Lung (tissue), 12 donors: Measurements from ENCODE around the gene ATP6V0B. TPM values are rescaled to one million over a fixed set of nuclear protein-coding genes. Genes with fewer than 3 reads are reported as not detected.

Experiments
- ATAC-seq: fragments of 200-7000 bp; cut with Tn5 transposase; one replicate; pipeline ENCODE4 v1.9.1; 2020; ENCODE audit warnings: moderate number of reproducible peaks; ENCODE audit not compliant: insufficient read depth, low FRiP score
- DNase-seq, 3 donors: peaks; one replicate each; pipeline ENCODE4 v3.0.0-alpha.2; 2013 to 2017
- H3K27ac ChIP-seq, 2 donors: one replicate each; pipeline ENCODE4 v1.5.1; 2013; ENCODE audit warnings: mild to moderate bottlenecking in 2 of 2, moderate library complexity in 2 of 2, control low read depth in 1 of 2, inconsistent platforms in 1 of 2, low read depth in 1 of 2, low read length in 1 of 2
- H3K27me3 ChIP-seq, 3 donors: one replicate each; pipeline ENCODE4 v1.5.1; 2013; ENCODE audit warnings: low read length in 2 of 3; ENCODE audit not compliant: control insufficient read depth in 3 of 3, insufficient read depth in 3 of 3
- H3K36me3 ChIP-seq, 4 donors: one replicate each; pipeline ENCODE4 v1.5.1; 2013; ENCODE audit warnings: low read length in 4 of 4, mild to moderate bottlenecking in 1 of 4, moderate library complexity in 1 of 4; ENCODE audit not compliant: control insufficient read depth in 4 of 4, insufficient read depth in 4 of 4
- H3K4me1 ChIP-seq, 5 donors: one replicate each; pipeline ENCODE4 v1.5.1; 2013; ENCODE audit warnings: low read length in 5 of 5, mild to moderate bottlenecking in 2 of 5, moderate library complexity in 1 of 5; ENCODE audit not compliant: control insufficient read depth in 5 of 5, insufficient read depth in 5 of 5
- H3K4me3 ChIP-seq: one replicate; pipeline ENCODE4 v1.5.1; 2013; ENCODE audit warnings: mild to moderate bottlenecking, control low read depth, moderate library complexity
- H3K9ac ChIP-seq, 2 donors: one replicate each; pipeline ENCODE4 v1.5.1; 2013; ENCODE audit warnings: low read length in 2 of 2, control low read depth in 1 of 2; ENCODE audit not compliant: insufficient read depth in 1 of 2
- H3K9me3 ChIP-seq, 4 donors: one replicate each; pipeline ENCODE4 v1.5.1; 2013; ENCODE audit warnings: low read length in 3 of 4, mild to moderate bottlenecking in 1 of 4, moderate library complexity in 1 of 4; ENCODE audit not compliant: control insufficient read depth in 4 of 4, insufficient read depth in 3 of 4
- WGBS, 2 donors: extraction: QIAGEN DNeasy Blood & Tissue Kit; methylation state at CpG; one replicate each; pipeline ENCODE4 v1.1.7; 2013; 5-methylcytosine and 5-hydroxymethylcytosine counted together
- polyA plus RNA-seq, 2 donors: library from polyadenylated mRNA; stranded (reverse); fragments of 200-250 nt; gene quantifications; one replicate each; pipeline ENCODE4 v1.2.1, GENCODE V29; 2013
- total RNA-seq, 2 donors: library from RNA; depleted of rRNA in 1 of 2; stranded (reverse); fragments of >200 nt in 1 of 2; gene quantifications; one replicate each; pipeline ENCODE4 v1.2.1, GENCODE V29; 2014 to 2021
- TF ChIP-seq, protein P1 (sequence below): IDR thresholded peaks from 2 replicates; pipeline ENCODE4 v1.5.1; 2012; ENCODE audit warnings: mild to moderate bottlenecking; ENCODE audit errors: control extremely low read depth, extremely low read depth
- donor health status: control.
- donor health status: control.
- donor health status: Bipolar disorder and iron deficiency.
- donor health status: healthy.
- donor health status: DM: yes; HTN: yes; CAD: no.

The ATP6V0B gene
- total and polyA plus RNA-seq, 4 donors, result 71.2 to 484 (median 283) TPM

DNA sequence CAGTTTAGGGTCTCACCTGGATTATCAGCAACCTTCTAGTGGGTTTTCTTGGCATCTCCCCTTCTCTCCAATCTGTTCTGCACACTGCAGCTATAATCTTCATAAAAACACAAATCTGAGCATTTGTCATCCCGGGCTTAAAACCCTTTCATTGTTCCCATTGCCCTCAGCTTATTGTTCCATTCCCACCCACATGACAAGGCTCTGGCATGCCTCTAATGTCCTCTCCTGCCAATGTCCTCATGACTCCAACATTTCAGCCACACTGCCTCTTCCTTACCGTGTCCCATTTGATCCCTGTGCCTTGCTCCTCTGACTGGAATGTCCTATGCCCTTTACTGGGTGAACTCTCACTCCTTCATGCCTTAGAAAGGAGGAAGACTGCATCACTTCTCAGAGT is 12.4 kb upstream of the ATP6V0B start:
- WGBS, 2 donors, result 90 to 96% methylated on average over 2 of the region's 2 CpGs
- Histone ChIP-seq H3K27me3 (no peaks in the 10 kb centered on the region), H3K9ac (no peak overlapping the region), H3K9me3 (no peaks in the 10 kb centered on the region), H3K27ac (no peak overlapping the region), H3K36me3 (peaks cover 8 to 52% (median 15%) of the 10 kb centered on the region in 4 donors), H3K4me1 (no peaks in the 10 kb centered on the region), H3K4me3 (no peak overlapping the region)
- no peak for ATAC-seq
- DNase-seq, result no peak
- TF ChIP-seq, protein P1, sequence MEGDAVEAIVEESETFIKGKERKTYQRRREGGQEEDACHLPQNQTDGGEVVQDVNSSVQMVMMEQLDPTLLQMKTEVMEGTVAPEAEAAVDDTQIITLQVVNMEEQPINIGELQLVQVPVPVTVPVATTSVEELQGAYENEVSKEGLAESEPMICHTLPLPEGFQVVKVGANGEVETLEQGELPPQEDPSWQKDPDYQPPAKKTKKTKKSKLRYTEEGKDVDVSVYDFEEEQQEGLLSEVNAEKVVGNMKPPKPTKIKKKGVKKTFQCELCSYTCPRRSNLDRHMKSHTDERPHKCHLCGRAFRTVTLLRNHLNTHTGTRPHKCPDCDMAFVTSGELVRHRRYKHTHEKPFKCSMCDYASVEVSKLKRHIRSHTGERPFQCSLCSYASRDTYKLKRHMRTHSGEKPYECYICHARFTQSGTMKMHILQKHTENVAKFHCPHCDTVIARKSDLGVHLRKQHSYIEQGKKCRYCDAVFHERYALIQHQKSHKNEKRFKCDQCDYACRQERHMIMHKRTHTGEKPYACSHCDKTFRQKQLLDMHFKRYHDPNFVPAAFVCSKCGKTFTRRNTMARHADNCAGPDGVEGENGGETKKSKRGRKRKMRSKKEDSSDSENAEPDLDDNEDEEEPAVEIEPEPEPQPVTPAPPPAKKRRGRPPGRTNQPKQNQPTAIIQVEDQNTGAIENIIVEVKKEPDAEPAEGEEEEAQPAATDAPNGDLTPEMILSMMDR, result no peak

DNA sequence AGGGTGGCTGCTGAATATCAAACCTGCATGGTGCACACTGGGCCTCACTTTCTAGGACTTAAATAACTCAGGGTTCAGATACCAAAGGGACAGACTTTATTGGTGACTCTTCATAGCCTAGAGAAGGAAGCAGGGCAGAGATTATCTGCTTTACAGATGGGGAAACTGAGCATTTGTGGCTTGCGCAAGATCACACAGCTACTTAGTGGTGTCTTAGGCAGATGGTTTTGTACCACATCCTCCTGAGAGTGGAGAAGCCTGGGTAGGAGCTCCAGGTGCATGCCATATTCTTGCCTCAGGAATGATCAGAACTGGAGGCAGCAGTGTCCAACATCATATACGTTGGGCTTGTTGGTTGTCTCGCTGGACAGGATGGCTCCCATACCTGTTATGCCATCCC is 11.8 kb upstream of the ATP6V0B start:
- Histone ChIP-seq H3K4me3 (no peak overlapping the region), H3K27me3 (no peaks in the 10 kb centered on the region), H3K36me3 (peaks cover 3 to 47% (median 12%) of the 10 kb centered on the region in 4 donors), H3K27ac (no peak overlapping the region), H3K9me3 (no peaks in the 10 kb centered on the region), H3K9ac (no peak overlapping the region), H3K4me1 (no peaks in the 10 kb centered on the region)
- DNase-seq, result no peak
- TF ChIP-seq, protein P1, result no peak
- no peak for ATAC-seq
- WGBS, 2 donors, result 89 to 91% methylated on average over 3 of the region's 3 CpGs

DNA sequence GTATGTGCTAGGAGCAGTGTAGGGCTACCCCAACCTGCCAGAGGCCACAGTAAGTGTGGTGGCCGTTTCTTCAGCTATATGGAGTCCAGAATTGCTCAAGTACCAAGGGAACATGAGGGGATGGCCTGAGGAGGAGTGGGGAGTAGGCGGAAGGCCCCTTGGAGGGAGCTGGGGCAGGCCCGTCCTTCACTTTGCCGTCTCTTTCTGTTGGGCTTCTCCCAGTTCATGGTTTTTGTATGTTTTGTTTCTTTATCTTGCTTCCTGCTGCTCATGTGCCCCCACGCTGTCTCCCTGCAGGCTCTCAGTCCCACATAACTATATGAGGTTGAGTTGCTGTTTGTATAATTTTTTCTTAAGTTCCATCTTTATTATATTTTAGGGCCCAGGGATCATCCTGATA is 10.9 kb upstream of the ATP6V0B start:
- no peak overlapping the region for H3K27ac ChIP-seq
- TF ChIP-seq, protein P1, result no peak
- H3K4me3 ChIP-seq, result no peak overlapping the region
- no peaks in the 10 kb centered on the region for H3K4me1 ChIP-seq
- H3K27me3 ChIP-seq, result no peaks in the 10 kb centered on the region
- ATAC-seq (no peak), DNase-seq (no peak)
- H3K9ac ChIP-seq, result no peak overlapping the region
- WGBS, 2 donors, result 62 to 79% methylated on average over 5 of the region's 5 CpGs
- H3K36me3 ChIP-seq, result peaks cover 3 to 39% (median 12%) of the 10 kb centered on the region in 4 donors
- H3K9me3 ChIP-seq, result no peaks in the 10 kb centered on the region

DNA sequence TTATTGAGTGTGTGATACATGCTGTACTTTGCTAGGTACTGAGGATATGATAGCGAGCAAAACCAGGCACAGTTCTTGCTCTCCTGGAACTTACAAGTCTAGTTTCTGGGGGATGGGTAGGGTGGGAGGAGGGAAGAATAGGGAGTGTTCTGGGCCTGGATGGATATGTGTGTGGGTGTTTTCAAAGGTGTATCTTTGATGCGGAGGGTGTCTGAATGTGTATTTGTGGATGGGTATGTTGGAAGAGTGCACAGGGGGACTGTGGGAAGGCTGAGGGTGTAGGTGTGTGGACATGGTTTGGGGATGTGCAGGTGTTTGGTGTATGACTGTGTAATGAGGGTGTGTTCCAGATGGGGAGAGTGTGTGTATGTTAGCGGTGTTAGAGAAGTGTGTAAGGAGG is 9.4 kb upstream of the ATP6V0B start:
- no peak for DNase-seq
- no peaks in the 10 kb centered on the region for H3K27me3 ChIP-seq
- peaks cover 0 to 1% (median 0%) of the 10 kb centered on the region in 5 donors for H3K4me1 ChIP-seq
- H3K9me3 ChIP-seq, result no peaks in the 10 kb centered on the region
- TF ChIP-seq, protein P1, result no peak
- no peak overlapping the region for H3K9ac ChIP-seq
- WGBS, 2 donors, result 92% methylated on average over 3 of the region's 3 CpGs
- peaks cover 3 to 29% (median 6%) of the 10 kb centered on the region in 4 donors for H3K36me3 ChIP-seq
- no peak overlapping the region for H3K27ac ChIP-seq
- ATAC-seq, result no peak
- no peak overlapping the region for H3K4me3 ChIP-seq
